Stimulated activated CD4-positive, alpha-beta T cell treated with anti-CD3 and anti-CD28 coated beads, Interleukin-2, amount 100 ng/mL, for 24 hours (primary cell): ENCODE results near the gene RTTN.
"Not testable (repeated sequence)": the region's sequence is repeated elsewhere in the genome, so short reads cannot be mapped to it uniquely, and the experiment has no call there.

Experiments used
- DNase-seq, 2 donors: peaks; one replicate each; pipeline ENCODE4 v3.0.0-alpha.2; 2020

Gene RTTN

DNA sequence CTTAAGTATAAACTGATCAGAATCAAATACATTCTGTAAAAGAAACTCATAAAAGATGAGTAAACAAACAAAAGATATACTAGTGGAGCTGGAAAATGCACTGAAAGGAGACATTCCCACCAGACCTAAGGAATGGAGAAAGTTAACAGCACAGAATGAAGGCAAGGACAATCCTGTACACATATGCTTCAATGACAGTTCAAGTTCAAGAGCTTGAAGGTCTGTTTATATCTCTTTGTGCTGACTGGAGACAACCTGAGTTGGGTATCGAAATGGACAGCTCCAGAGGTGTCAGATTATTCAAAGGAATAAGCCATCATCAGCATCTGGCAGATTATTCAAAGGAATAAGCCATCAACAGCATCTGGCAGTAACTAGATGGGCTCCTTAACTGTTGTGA, 184.0 kb downstream of the RTTN start:
- no peak for DNase-seq

GRCh38 chr18:70021043-70021442, 184.4 kb downstream of the RTTN start:
- DNase-seq, result no peak

DNA sequence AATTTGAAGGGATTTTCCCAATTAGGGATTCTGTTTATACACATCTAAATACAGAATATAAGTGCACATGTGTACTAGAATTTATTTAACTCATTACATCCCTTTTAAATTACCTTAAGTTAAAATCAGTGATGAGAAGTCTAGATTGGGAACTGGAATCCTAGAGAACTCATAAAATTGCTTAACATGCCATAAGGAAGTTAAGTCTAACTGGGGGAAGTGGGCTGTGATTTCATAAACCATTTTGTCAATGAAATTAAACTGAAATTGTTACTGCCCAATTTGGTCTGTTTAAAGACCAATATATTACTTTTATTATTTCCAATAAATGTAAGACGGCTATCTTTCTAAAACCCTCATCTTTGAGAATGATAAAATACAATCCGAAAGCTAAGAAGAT, 185.5 kb downstream of the RTTN start:
- no peak for DNase-seq

GRCh38 chr18:70019136-70019535, 186.4 kb downstream of the RTTN start:
- DNase-seq, result no peak

- DNase-seq, result no peak
Observed at GRCh38 chr18:70015127-70015526, 190.4 kb downstream of the RTTN start.

- DNase-seq, result no peak
Observed at GRCh38 chr18:70005580-70005979, 199.9 kb downstream of the RTTN start.

DNA sequence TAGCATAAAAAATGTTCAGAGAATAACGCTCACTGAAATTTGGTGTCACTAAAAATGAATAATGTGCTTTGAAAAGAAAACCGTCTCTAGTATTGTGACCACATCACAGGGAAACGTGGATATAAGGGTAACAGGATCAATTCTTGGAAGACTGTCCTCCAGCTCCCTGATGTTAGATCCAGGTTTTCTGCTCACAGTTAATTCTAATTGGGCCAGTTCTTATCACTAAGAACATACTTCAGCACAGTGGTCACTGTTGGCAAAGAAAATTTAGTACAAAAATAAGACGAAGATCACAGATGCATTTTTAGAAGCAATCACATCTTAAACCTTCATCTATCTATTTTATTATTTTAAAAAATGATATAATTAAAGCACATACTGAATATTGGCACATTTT, 200.8 kb downstream of the RTTN start:
- DNase-seq, result no peak

DNA sequence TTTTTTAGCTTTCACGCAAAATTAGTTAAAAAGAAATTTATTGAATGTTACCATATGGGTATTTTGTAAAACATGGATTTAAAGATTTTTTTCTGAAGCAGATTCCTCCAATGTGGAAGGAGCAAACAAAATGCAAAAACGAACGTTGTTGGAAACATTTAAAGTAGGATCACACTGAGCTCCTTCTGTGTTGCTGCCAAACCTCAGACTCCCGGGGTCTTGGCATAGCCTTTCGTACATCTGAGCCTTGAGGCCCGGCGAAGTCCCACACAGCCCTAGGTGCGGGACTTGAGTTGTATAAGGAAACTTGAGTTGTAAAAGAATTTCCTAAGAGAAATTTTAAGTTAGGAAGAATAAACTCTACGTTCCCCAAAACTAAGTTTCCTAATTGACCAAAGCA, 205.8 kb downstream of the RTTN start:
- no peak for DNase-seq

GRCh38 chr18:69998523-69998987, 206.9 kb downstream of the RTTN start:
- no peak for DNase-seq

DNA sequence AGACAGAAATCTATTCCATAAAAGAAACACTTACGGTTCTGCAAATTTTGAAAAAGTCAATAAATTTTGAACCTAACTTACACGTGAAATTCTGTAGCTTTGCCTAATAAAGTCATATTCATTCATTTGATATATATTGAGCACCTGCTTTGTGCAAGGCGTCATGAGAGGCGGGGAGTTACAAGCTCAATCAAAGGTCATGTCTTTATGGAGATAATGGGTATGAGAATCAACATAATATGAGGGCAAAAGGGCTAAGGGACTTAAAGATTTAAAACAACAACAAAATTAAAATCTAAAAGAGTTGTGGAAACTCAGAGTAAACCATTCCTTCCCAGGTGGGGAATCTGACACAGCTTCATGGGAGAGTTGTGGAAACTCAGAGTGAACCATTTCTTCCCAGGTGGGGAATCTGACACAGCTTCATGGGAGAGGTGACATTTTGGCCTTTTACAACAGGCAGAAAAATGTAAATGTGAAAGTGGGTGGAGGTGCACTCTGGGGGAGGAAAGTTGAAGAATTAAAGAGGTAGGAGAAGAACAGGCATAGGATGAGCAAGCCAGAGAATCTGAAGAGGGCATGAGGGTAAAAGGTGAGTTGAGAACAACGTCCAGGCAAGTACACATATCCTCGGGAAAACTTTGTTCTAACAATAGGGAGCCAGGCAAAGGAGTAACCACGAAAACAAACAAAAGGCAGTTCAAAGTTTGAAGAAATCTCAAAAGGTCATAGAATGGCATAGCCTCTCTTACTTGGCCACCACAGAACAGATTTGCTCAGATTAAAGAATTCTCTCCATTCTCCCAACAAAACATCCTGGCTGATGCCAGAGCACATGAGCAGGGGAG, 208.3 kb downstream of the RTTN start:
- DNase-seq, result no peak

DNA sequence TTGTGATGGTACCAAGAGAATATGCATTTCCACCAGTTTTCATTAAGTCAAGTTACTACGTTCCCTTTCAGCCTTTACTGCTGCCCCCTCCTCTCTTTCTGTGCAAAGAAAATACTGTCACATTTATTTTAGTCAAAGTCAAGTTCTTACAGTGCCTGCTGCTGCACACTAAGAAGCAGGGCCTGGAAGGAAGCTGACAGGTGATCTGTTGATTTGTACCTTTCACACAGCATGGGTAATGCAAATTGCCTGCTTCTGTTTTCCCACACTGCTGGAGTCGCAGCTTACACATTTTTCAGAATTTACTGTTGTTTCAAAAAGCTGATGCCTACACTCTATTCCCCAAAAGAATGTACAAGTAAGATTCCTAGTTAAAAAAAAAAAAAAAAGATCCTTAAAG, 209.1 kb downstream of the RTTN start:
- no peak for DNase-seq

GRCh38 chr18:69995774-69996173, 209.7 kb downstream of the RTTN start:
- DNase-seq, result no peak

- DNase-seq, result no peak
Observed at GRCh38 chr18:69992776-69993175, 212.7 kb downstream of the RTTN start.

DNA sequence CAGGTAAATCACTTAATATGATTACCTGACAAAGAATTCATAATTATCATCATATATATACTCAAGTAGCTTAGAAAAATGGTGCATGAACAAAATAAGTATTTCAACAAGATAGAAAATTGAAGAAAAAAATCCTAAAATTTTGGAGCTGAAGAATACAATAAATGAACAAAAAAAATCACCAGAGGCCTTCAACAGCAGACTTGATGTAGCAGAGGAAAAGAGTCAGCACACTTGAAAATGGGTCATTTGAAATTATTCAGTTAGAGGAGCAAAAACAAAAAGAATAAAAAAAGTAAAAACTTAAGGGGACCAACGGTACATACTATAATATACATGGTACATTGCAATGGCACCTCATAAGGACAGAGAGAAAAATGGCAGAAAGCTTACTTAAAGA, 217.6 kb downstream of the RTTN start:
- DNase-seq, result no peak

- DNase-seq, result no peak
Observed at GRCh38 chr18:69985239-69985638, 220.2 kb downstream of the RTTN start.

GRCh38 chr18:69982417-69982816, 223.1 kb downstream of the RTTN start:
- no peak for DNase-seq

- DNase-seq, result no peak
Observed at GRCh38 chr18:69981948-69982347, 223.5 kb downstream of the RTTN start.

GRCh38 chr18:69980982-69981804, 224.3 kb downstream of the RTTN start:
- no peak for DNase-seq

GRCh38 chr18:69980509-69980908, 225.0 kb downstream of the RTTN start:
- DNase-seq, result no peak

GRCh38 chr18:69978732-69979715, 226.5 kb downstream of the RTTN start:
- no peak for DNase-seq

DNA sequence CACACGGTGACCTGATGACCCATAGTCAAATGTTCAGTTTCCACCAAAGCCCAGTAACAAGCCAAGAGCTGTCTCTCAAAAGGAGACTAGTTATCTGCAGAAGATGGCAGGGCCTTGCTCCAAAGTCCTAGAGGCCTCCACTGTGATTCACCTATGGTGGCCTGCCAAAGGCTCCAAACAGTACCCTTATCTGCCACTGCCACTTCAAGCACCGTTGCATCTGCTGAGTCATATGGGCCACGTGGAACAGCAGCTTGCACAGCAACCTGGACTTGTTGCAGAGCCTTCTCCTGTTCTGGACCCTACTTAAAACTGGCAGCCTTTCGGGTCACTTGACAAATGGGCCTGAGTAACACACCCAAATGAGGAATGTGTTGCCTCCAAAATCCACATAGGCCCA, 230.2 kb downstream of the RTTN start:
- DNase-seq, result not testable (repeated sequence)

- DNase-seq, result no peak
Observed at GRCh38 chr18:69974365-69974764, 231.1 kb downstream of the RTTN start.

GRCh38 chr18:69969491-69969890, 236.0 kb downstream of the RTTN start:
- no peak for DNase-seq
